ENCODE results near the gene MUC4. TPM values are rescaled to one million over a fixed set of nuclear protein-coding genes. Genes with fewer than 3 reads are reported as not detected.

Gene MUC4
- total RNA-seq, 1 experiment from 2014 or later, result not detected

DNA sequence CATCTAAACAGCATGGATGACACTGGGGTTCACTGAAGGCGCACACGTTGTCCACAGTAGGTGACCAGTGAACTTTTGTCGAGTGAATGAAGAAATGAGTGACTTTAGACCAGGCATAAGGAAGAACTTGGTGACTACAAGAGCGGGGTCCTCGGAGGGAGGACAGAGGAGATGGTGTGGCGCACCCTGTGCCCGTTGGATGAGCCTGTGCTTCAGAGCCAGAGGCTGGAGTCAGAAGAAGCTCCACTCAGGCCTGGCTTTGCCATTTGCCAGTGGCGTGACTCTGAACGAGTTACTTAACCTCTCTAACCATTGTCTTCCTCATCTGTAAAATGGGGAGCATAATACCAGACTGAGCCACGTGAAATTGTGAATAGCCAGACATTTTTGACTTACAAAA lies 42.2 kb downstream of the MUC4 start:
- DNase-seq, result no peak
- H3F3A ChIP-seq (ENCODE audit: low read length, unreplicated experiment), result no peaks in the 10 kb centered on the region
- H3K4me1 ChIP-seq (ENCODE audit: insufficient read depth, low read length), result no peaks in the 10 kb centered on the region
- no peak overlapping the region for H3K4me2 ChIP-seq (ENCODE audit: low read length)
- no peaks in the 10 kb centered on the region for H3K79me2 ChIP-seq (ENCODE audit: low read length)
- H3K9ac ChIP-seq (ENCODE audit: low read length), result no peak overlapping the region
- POLR2A ChIA-PET (ENCODE audit: unreplicated experiment), result no interaction called here
- no peaks in the 10 kb centered on the region for H3K9me3 ChIP-seq (ENCODE audit: low read length)
- TF ChIP-seq EZH2phosphoT487 (IDR thresholded peaks at IDR 0.05; ENCODE audit: borderline replicate concordance, low read length) (no peak), EZH2 (IDR thresholded peaks at IDR 0.05; ENCODE audit: low read length, unreplicated experiment) (no peak)
- TF ChIP-seq, protein P1, sequence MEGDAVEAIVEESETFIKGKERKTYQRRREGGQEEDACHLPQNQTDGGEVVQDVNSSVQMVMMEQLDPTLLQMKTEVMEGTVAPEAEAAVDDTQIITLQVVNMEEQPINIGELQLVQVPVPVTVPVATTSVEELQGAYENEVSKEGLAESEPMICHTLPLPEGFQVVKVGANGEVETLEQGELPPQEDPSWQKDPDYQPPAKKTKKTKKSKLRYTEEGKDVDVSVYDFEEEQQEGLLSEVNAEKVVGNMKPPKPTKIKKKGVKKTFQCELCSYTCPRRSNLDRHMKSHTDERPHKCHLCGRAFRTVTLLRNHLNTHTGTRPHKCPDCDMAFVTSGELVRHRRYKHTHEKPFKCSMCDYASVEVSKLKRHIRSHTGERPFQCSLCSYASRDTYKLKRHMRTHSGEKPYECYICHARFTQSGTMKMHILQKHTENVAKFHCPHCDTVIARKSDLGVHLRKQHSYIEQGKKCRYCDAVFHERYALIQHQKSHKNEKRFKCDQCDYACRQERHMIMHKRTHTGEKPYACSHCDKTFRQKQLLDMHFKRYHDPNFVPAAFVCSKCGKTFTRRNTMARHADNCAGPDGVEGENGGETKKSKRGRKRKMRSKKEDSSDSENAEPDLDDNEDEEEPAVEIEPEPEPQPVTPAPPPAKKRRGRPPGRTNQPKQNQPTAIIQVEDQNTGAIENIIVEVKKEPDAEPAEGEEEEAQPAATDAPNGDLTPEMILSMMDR (conservative IDR thresholded peaks at IDR 0.05; ENCODE audit: low read depth, low read length), result no peak
- H2AFZ ChIP-seq (ENCODE audit: low read length), result no peak overlapping the region
- H4K20me1 ChIP-seq (ENCODE audit: low read length), result no peaks in the 10 kb centered on the region
- H3K36me3 ChIP-seq (ENCODE audit: low read depth, low read length), result no peaks in the 10 kb centered on the region
- no TSS peak for BruUV-seq (replicated peaks)
- ATAC-seq, result no peak
- H3K27ac ChIP-seq (ENCODE audit: low read length), result no peak overlapping the region
- H3K9me2 ChIP-seq (replicated peaks; ENCODE audit: low read length), result no peaks in the 10 kb centered on the region
- no peaks in the 10 kb centered on the region for H3K27me3 ChIP-seq (ENCODE audit: low read length)
- CTCF ChIA-PET, result no interaction called here
- intact Hi-C loops (cut with micrococcal nuclease), result no loop called here
- no peak overlapping the region for H3K4me3 ChIP-seq (ENCODE audit: low read length)

DNA sequence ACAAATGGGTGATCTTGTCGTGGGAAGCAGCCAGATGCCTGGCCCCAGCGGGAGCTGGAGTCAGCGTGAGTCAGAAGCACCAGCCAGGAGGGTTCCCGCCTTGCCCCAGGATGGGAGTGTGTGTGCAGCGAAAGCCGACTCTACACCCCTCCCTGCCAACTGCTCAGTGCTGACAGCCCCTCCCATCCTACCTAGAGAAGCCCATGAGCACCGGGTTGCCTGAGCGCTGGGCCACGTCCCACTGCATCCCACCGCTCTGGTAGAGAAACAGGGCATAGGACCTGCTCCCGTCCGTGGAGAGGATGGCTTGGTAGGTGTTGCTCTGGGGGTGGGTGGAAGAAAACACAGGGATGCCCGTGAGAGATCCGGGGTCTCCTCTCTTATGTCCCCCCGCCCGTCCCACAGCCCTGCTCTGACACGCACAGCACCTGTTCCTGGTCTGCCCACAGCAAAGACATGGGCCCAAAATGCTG lies 42.9 kb downstream of the MUC4 start:
- intact Hi-C loops (cut with micrococcal nuclease), result no loop called here
- ATAC-seq (no peak), DNase-seq (no peak)
- H3K27ac ChIP-seq (ENCODE audit: low read length), result no peak overlapping the region
- no peaks in the 10 kb centered on the region for H3K9me3 ChIP-seq (ENCODE audit: low read length)
- no peaks in the 10 kb centered on the region for H3K4me1 ChIP-seq (ENCODE audit: insufficient read depth, low read length)
- no peak overlapping the region for H3K4me3 ChIP-seq (ENCODE audit: low read length)
- ChIA-PET CTCF (no interaction called here), POLR2A (ENCODE audit: unreplicated experiment) (no interaction called here)
- BruUV-seq (replicated peaks), result no TSS peak
- H3K9me2 ChIP-seq (replicated peaks; ENCODE audit: low read length), result no peaks in the 10 kb centered on the region
- no peaks in the 10 kb centered on the region for H3F3A ChIP-seq (ENCODE audit: low read length, unreplicated experiment)
- no peak overlapping the region for H3K9ac ChIP-seq (ENCODE audit: low read length)
- no peak overlapping the region for H2AFZ ChIP-seq (ENCODE audit: low read length)
- TF ChIP-seq EZH2phosphoT487 (IDR thresholded peaks at IDR 0.05; ENCODE audit: borderline replicate concordance, low read length), result no peak
- no peaks in the 10 kb centered on the region for H3K27me3 ChIP-seq (ENCODE audit: low read length)
- no peaks in the 10 kb centered on the region for H4K20me1 ChIP-seq (ENCODE audit: low read length)
- H3K4me2 ChIP-seq (ENCODE audit: low read length), result no peak overlapping the region
- no peaks in the 10 kb centered on the region for H3K36me3 ChIP-seq (ENCODE audit: low read depth, low read length)
- no peaks in the 10 kb centered on the region for H3K79me2 ChIP-seq (ENCODE audit: low read length)

DNA sequence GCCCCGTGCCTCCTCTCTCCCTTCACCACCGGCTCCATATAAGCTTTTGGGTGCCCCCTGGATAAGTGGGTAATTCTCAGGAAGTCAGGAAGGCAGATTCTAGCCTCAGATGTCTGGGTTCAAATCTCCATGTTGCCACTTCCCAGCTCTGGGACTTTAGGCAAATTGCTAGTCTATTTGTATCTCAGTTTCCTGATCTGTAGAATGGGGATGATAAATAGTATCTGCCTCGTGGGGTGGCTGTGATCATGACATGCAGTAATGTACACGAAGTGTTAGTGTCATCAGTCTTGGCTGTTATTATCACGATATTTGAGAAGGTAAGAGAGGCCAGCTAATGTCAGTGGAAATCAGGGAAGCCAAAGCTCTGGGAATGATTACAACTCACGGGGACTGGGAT lies 43.3 kb downstream of the MUC4 start:
- no peaks in the 10 kb centered on the region for H3K4me1 ChIP-seq (ENCODE audit: insufficient read depth, low read length)
- no peaks in the 10 kb centered on the region for H4K20me1 ChIP-seq (ENCODE audit: low read length)
- no peak for ATAC-seq
- no peaks in the 10 kb centered on the region for H3K27me3 ChIP-seq (ENCODE audit: low read length)
- H3F3A ChIP-seq (ENCODE audit: low read length, unreplicated experiment), result no peaks in the 10 kb centered on the region
- H3K36me3 ChIP-seq (ENCODE audit: low read depth, low read length), result no peaks in the 10 kb centered on the region
- no peaks in the 10 kb centered on the region for H3K9me2 ChIP-seq (replicated peaks; ENCODE audit: low read length)
- no peak overlapping the region for H3K9ac ChIP-seq (ENCODE audit: low read length)
- ChIA-PET CTCF (no interaction called here), POLR2A (ENCODE audit: unreplicated experiment) (no interaction called here)
- H3K4me2 ChIP-seq (ENCODE audit: low read length), result no peak overlapping the region
- DNase-seq, result no peak
- TF ChIP-seq EZH2phosphoT487 (IDR thresholded peaks at IDR 0.05; ENCODE audit: borderline replicate concordance, low read length) (no peak), EZH2 (IDR thresholded peaks at IDR 0.05; ENCODE audit: low read length, unreplicated experiment) (no peak)
- TF ChIP-seq, protein P1 (conservative IDR thresholded peaks at IDR 0.05; ENCODE audit: low read depth, low read length), result no peak
- BruUV-seq (replicated peaks), result no TSS peak
- no peaks in the 10 kb centered on the region for H3K9me3 ChIP-seq (ENCODE audit: low read length)
- no peak overlapping the region for H3K4me3 ChIP-seq (ENCODE audit: low read length)
- no peak overlapping the region for H3K27ac ChIP-seq (ENCODE audit: low read length)
- H3K79me2 ChIP-seq (ENCODE audit: low read length), result no peaks in the 10 kb centered on the region
- no peak overlapping the region for H2AFZ ChIP-seq (ENCODE audit: low read length)
- intact Hi-C loops (cut with micrococcal nuclease), result no loop called here
